ENCODE measurements around the gene ATXN1L.
A peak's percentile ranks its signal among the peaks of the same experiment; 100 is the strongest.

ATXN1L gene

GRCh38 chr16:71883168-71883848 lies 37.5 kb downstream of the ATXN1L start:
- TF ChIP-seq CTCF (conservative IDR thresholded peaks at IDR 0.05; ENCODE audit: low read depth, low read length), result peak; percentile 43
- peak overlapping the region; percentile 74 for H3K4me3 ChIP-seq (ENCODE audit: low read depth, low read length)
- DNase-seq (ENCODE audit: low read depth), result peak; percentile 23

- peak; percentile 70 for DNase-seq (ENCODE audit: low read depth)
- peak within 1 kb of the TSS; percentile 74 for H3K4me3 ChIP-seq (ENCODE audit: low read depth, low read length)
- TF ChIP-seq CTCF (conservative IDR thresholded peaks at IDR 0.05; ENCODE audit: low read depth, low read length), result no peak
Observed at GRCh38 chr16:71883849-71884638, 38.3 kb downstream of the ATXN1L start, which contains the start of gene ZNF821. TSS of gene ZNF821 (minus strand) at chr16:71884182. CDS start at chr16:71879946, 4,236 bp downstream.

GRCh38 chr16:71885261-71885650 lies 39.5 kb downstream of the ATXN1L start:
- TF ChIP-seq CTCF (conservative IDR thresholded peaks at IDR 0.05; ENCODE audit: low read depth, low read length), result no peak
- no peak for DNase-seq (ENCODE audit: low read depth)
- no peak overlapping the region for H3K4me3 ChIP-seq (ENCODE audit: low read depth, low read length)

GRCh38 chr16:71889147-71889546 lies 43.4 kb downstream of the ATXN1L start:
- H3K4me3 ChIP-seq (ENCODE audit: low read depth, low read length), result no peak overlapping the region
- TF ChIP-seq CTCF (conservative IDR thresholded peaks at IDR 0.05; ENCODE audit: low read depth, low read length), result no peak
- DNase-seq (ENCODE audit: low read depth), result no peak

- TF ChIP-seq CTCF (conservative IDR thresholded peaks at IDR 0.05; ENCODE audit: low read depth, low read length), result no peak
Observed at GRCh38 chr16:71893888-71894228, 48.1 kb downstream of the ATXN1L start.

GRCh38 chr16:71894229-71894920 lies 48.6 kb downstream of the ATXN1L start:
- TF ChIP-seq CTCF (conservative IDR thresholded peaks at IDR 0.05; ENCODE audit: low read depth, low read length), result peak; percentile 25
- DNase-seq (ENCODE audit: low read depth), result peak; percentile 79
- peak overlapping the region; percentile 96 for H3K4me3 ChIP-seq (ENCODE audit: low read depth, low read length)

More at GRCh38 chr16:71893888-71894228, 48.1 kb downstream of the ATXN1L start:
- no peak for DNase-seq (ENCODE audit: low read depth)
- H3K4me3 ChIP-seq (ENCODE audit: low read depth, low read length), result peak overlapping the region; percentile 96

Measured in choroid plexus epithelial cell (primary cell).